DMS 273 (cell line): Measurements from ENCODE around the gene C19orf53.

Source experiments
- DNase-seq: peaks from one replicate; lab custom pipeline; 2025; ENCODE audit not compliant: unreplicated experiment; lab: John Stamatoyannopoulos, UW

C19orf53 gene

DNA sequence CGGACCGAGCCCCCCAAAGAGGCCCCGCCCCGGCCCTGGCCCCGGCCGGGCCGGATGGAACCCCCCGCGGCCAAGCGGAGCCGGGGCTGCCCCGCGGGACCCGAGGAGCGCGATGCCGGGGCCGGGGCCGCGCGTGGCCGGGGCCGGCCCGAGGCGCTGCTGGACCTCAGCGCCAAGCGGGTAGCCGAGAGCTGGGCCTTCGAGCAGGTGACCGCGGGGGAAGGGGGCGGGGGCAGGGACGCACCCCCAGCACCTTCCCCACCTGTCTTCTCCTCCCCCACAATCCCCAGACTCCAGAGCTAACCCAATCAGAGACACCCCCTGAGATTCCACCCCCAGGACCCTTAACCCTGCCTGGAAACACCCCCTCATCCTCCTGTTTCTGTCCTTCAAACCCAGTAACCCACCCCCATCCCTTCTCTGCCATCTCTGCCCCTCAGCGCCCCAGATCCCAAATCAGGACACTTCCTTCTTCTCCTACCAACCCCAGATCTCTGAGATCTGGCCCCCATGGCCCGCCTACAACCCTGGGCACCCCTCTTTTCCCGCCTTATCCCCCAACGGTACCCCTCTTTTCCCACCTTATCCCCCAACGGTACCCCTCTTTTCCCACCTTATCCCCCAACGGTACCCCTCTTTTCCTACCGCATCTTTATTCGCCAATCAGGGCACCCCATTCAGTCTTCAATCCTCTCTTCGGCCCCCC, 21.5 kb downstream of the C19orf53 start:
- DNase-seq = no peak

DNA sequence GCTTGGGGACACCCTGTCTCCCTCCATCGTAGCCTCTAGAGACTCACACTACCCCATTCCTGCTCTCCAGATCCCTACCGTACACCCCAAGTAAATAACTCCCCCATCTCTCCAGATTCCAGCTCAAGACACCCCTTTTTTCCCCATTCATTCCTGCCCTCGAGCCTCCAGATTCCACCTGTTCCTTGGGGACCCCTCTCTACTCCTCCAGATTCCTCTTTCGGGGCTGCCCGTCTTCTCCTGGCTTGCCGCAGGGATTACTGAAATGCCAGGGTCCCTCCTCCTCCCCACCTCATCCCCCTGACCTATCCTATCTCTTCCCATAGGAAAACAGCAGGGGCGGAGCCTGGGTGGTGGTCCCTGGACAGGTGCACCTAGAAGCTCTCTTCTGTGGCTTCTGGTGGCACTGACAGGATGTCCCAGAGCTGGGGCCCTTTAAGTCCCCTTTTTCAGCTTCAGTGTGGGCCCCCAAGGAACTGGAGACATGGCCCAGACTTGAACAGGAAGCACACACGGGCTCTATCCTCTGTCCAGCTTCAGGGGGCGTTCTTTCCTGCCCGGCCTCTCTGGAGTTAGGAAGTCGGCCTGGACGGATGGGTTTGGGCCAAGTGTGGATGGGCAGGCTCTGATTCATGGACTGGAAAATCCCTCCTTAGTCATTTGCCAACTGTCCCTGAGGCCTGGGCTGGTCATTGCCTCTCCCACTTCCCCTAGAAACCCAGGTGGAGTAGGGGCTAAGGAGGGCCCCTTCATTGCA, 22.2 kb downstream of the C19orf53 start:
- DNase-seq = no peak

DNA sequence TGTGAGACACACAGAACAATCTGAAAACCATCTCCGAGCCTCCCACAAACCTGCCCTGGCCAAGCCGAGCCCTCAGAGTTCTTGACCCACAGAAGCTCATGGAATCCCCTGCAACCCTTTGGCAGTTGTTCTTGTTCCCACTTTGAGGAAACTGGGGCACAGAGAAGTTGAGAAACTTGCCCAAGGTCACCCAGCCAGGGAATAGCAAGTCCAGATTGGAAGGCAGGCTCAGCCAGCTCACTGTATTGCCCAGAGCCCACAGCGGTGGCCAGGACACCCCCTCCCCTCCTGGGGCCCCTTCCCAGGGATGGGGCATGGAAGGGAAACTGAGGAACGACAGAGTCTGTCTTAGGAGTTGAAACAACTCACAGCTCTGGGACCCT, 22.8 kb downstream of the C19orf53 start:
- DNase-seq = no peak

DNA sequence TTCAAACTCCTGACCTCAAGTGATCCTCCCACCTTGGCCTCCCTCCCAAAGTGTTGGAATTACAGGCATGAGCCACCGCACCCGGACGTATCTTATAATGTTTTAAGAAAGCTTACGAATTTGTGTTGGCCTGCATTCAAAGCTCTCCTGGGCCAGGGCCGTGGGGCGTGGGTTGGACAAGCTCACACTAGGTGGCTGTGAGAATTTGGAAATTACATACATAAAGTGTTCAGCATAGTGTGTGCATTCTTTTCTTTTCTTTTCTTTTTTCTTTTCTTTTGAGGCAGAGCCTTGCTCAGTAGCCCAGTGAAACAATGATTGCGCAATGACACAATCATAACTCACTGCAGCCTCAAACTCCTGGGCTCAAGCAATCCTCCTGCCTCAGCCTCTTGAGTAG, 23.6 kb downstream of the C19orf53 start:
- no peak for DNase-seq

DNA sequence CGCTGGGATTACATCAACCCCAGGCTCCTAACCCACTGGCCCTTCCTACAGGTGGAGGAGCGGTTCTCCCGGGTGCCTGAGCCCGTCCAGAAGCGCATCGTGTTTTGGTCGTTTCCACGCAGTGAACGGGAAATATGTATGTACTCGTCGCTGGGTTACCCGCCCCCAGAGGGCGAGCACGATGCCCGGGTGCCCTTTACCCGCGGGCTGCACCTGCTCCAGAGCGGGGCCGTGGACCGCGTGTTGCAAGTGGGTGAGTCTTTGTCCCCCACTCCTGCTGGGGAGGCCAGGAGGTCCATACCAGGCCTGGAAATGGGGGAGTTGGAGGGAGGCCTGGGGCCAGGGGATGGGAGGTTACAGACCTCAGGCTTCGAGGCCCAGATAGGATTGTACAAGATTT, 25.4 kb downstream of the C19orf53 start:
- DNase-seq = no peak

DNA sequence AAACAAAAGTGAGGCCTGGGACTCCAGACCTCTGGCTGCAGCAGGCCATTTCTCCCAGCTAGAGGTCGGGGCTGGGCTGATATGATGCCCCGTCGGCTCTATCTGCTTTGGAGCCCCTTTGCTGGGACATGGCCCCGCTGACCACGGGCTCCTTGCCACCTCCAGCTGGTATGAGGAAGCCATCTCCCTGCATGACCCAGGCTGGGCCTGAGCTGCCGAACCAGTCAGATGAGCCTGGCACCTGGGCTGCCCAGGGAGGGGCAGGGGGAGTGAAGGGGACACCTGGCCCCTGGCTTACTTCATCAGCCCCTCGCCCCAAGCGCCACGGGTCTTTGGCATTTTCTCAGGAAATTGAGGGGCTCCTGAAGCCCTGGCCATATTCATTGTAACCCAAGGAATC, 28.8 kb downstream of the C19orf53 start:
- DNase-seq = no peak

DNA sequence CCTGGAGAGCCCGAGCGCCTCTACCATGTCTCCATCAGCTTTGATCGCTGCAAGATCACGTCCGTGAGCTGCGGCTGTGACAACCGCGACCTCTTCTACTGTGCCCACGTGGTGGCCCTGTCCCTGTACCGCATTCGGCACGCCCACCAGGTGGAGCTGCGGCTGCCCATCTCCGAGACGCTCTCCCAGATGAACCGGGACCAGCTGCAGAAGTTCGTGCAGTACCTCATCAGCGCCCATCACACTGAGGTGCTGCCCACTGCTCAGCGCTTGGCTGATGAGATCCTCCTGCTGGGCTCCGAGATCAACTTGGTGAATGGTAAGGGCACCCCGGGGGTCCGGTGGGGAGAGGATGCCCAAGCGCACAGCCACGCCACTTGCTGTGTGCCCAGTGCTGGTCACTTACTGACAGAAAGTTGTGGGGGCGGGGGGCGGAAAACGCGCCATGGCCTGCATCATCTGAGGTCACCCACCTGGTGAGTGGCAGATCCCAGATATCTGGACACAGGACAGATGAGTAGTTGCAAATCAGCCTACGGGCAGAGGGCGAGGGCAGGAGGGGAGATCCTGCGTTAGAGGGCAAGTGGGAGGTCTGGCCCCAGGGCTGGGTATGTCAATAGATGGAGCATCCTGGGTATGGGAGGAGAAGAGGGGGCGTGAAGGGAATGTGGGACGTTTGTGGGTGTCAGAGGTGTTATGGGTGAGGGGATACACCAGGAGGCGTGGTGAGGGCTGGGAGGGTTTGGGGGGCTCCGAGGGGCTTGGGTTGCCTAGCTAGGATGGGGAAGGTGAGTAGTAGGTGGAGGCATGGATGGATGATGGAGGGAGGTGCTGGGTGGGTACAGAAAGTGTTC, 30.8 kb downstream of the C19orf53 start:
- DNase-seq = no peak

DNA sequence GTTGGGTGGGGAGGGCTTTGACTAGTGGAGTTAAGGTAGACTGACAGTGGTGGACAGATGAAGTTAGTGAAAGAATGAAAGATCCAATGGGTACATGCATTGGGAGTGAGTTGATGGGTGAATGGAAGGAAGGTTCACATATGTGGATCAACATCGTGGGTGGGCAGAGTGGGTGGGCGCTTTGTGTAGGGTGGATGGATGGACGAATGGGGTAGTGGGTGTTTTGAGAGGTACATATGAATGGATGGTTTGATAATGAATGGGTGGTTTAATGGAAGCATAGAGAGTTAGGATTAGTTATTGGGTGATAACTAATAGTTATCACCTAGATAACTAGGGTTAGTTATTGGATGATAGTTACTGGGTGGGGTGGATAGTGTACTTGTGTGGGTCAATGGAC, 32.5 kb downstream of the C19orf53 start:
- DNase-seq = no peak

DNA sequence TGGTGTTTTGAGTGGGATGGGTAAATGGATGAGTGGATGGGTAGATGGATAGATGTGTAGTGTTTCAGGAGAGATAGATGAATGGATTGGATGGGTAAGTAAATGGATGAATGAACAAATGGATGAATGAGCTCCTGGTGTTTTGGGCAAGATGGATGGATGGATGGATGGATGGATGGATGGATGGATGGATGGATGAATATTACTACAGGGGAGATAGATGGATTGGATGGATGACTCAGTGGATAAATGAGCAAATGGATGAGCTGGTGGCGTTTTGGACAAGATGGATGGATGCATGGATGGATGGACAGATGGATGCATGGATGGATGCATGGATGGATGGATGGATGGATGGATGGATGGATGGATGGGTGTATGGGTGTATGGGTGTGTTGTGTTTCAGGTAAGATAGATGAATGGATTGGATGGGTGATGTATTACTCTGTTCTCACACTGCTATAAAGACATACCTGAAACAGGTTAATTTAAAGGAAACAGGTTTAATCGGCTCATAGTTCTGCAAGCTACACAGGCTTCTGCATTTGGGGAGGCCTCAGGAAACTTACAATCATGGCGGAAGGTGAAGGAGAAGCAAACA, 33.3 kb downstream of the C19orf53 start:
- DNase-seq = no peak

DNA sequence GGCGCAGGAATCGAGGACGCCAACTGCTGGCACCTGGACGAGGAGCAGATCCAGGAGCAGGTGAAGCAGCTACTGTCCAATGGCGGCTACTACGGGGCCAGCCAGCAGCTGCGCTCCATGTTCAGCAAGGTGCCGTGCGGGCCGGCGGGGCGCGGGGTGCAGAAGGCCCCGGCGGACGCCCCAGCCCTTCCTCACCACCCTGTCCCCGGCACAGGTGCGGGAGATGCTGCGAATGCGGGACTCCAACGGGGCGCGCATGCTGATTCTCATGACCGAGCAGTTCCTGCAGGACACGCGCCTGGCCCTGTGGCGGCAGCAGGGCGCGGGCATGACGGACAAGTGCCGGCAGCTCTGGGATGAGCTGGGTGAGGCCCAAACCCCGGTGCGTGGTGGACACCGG, 34.6 kb downstream of the C19orf53 start:
- no peak for DNase-seq

DNA sequence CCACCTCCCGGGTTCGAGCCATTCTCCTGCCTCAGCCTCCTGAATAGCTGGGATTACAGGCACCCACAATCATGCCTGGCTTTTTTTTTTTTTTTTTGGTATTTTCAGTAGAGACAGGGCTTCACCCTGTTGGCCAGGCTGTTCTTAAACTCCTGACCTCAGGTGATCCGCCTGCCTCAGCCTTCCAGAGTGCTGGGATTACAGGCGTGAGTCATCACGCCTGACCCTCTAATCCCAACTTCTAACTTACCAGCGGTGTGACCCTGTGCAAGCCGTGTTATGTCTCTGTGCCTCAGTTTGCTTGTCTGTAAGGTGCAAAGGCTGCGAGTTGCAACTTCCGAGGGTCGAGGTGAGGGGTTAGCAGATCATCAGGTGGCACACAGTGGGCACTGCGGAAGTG, 38.3 kb downstream of the C19orf53 start:
- no peak for DNase-seq

DNA sequence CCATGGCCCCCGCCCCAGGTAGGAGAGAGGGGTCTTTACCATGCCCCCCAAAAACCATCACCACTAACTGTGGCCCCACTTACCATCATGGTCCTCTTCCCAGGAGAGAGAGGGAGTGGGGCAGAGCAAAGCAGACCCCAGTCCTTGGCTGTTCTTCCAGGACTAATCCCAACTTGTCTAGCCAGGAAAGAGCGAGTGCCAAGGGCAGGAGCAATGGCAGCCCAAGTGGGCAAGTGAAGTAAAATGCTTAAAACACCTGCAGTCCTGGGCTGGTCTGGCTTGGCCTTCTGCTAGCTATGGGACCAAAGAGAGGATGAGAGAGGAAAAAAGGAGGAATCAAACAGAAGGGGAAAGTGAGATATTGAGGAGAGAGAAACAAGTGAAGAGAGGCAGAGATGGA, 38.9 kb downstream of the C19orf53 start:
- no peak for DNase-seq

DNA sequence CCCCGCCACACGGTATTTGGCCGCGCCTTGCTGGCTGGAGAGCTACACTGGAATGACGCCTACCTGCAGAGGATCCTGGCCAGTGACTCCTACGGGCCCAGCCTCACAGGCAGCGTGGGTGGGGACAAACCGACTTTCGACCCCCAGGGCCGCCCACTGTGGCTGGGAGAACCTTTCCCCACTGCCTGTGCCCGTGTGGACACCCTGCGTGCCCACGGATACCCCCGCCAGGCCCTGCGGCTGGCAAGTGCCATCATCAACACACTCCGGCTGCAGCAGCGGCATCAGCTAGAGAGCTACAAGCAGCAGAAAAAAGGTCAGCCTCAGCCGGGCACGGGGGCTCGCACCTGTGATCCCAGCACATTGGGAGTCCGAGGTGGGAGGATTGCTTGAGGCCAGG, 40.3 kb downstream of the C19orf53 start:
- DNase-seq = no peak

DNA sequence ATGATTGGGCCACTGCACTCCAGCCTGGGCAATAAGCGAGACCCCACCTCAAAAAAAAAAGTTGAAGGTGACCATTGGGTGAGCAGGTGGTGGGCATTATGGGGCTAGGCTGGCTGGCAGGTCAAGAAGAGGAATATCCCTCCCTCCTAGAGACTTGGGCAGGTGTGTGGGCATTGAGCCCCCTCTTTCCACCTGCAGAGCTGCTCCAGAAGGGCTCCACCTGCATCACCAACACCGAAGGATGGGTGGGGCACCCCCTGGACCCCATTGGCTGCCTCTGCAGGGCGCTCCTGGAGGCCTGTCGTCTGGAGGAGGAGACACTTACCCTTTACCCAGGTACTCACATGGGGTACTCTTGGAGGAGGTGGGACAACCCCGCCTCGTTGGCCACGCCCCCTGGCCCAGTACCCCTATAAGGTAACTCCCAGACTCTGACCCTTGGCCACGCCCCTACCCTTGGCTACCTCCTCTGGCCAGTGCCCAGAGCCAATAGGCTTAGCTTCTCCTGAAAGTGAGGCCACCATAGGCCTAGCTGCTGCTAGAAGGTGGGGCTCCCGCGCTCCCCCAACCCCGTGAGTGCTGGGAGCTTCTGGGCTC, 42.9 kb downstream of the C19orf53 start:
- peak; percentile 38 for DNase-seq

DNA sequence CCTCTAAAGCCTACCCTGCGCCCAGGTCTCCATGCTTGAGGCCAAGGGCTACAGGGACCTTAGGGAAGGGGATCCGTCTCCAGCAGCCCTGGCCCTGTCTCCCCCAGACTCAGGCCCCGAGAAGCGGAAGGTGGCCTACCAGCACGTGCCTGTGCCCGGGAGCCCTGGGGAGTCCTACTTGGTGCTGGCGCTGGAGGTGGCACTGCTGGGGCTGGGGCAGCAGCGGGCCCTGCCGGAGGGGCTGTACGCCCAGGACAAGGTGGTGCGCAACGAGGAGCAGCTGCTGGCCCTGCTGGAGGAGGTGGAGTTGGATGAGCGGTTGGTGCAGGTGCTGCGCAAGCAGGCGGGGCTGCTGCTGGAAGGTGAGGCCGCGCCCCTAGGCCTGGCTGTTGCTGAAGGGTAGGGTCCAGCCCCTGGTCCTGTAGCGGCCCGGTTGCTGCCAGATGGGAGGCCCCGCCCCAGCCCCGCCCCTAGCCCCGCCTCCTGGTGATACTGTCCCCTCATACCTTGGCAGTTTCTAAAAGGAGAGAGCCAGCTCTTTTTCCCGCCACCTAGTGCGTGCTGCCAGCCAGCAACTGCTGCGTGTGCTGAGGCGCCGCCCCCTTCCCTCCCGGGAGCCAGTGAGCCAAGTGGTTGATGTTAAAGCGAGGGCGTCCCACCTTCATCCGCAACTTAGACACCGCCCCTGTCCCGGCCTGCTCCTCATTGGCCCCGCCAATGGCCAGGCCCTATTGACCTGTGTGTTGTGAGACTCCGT, 43.5 kb downstream of the C19orf53 start:
- peak; percentile 58 for DNase-seq

DNA sequence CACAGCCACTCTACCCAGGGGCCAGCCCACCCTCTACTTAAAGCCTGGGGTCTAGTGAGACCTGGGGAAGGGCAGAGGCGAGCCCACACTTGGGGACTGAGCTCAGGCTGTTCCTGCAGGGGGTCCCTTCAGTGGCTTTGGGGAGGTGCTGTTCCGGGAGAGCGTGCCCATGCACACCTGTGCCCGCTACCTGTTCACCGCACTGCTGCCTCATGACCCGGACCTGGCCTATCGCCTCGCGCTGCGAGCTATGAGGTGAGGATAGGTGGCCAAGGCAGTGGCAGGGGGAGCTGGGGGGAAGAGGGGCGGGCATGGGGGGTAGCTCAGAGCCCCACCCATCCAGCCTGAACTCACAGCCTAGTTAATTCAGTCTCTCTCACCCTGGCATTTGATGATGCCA, 45.0 kb downstream of the C19orf53 start:
- DNase-seq = no peak

DNA sequence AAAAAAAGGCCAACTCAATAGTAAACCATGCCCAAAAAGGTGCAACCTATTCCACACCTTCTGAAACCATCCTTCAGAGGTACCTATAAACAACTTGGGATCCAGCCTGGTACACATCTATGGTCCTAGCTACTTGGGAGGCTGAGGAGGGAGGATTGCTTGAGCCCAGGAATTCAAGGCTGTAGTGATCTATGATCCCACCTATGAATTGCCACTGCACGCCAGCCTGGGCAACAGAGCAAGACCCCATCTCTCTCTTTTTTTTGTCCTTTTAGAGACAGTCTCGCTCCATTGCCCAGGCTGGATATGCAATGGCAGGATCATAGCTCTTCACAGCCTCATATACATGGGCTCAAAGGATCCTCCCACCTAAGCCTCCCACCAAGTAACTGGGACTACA, 47.0 kb downstream of the C19orf53 start:
- no peak for DNase-seq

DNA sequence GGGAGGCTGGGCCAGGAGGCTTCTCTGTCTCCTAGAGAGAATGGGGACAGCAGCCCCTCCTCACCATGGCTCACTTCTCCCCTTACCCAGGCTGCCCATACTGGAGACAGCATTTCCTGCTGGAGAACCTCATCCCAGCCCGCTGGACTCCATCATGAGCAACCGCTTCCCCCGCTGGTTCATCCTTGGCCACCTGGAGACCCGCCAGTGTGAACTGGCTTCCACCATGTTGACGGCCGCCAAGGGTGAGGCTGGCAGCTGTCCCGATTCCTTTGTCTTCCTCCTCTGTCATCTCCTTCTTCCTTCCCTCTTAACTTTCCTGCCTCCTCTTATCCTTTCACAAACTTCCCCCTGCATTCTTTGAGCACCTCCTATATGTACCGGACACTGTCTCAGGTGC, 49.0 kb downstream of the C19orf53 start:
- DNase-seq = no peak

DNA sequence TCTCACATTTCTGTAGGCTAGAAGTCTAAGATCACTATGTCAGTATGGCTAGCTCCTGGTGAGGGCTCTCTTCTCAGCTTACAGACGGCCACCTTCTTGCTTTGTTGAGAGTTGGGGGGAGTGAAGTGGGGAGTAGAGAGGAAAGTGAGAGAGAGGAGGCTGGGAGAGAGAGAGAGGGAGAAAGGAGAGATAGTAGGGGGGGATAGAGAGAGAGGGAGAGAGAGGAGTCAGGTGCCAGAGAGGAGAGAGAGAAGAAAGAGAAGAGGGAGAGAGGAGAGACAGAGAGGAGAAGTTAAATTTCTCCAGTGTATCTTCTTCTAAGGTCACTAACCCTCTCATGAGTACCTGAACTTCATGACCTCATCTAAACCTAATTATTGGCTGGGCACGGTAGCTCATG, 49.6 kb downstream of the C19orf53 start:
- no peak for DNase-seq

DNA sequence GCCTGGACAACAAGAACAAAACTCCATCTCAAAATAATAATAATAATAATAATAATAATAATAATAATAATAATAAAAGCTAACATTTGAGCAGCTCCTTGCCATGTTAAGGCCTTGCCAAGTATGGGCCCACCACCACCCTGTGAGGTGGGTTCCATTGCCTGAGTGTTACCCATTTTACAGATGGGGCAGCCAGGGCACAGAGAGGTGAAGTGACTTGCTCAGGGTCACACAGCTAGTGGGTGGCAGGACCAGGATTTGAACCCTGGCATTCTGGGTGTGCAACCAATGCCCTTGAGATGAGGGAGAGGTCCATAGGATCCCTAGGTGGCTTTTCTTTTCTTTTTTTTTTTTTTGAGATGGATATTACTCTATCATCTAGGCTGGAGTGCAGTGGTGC, 50.4 kb downstream of the C19orf53 start:
- DNase-seq = no peak
